OCI-LY1 (cell line): ENCODE data around the gene NANS.

Experiments
- EZH2 ChIP-seq: fragments of 200-600 bp; sonication (generic), shearing (Covaris generic); IDR thresholded peaks from 2 replicates; pipeline ENCODE4 v1.8.0; 2017; ENCODE audit warnings: borderline replicate concordance, mixed run types, mild to moderate bottlenecking, antibody characterized with exemption, low read length, moderate library complexity, mixed read lengths
- TF ChIP-seq, protein P1 (sequence below): fragments of 200-600 bp; sonication (generic), shearing (Covaris generic); IDR thresholded peaks from 2 replicates; pipeline ENCODE4 v1.5.1; 2017; ENCODE audit warnings: mild to moderate bottlenecking, antibody characterized with exemption, low read length, moderate library complexity, mixed read lengths

- TF ChIP-seq, protein P1, sequence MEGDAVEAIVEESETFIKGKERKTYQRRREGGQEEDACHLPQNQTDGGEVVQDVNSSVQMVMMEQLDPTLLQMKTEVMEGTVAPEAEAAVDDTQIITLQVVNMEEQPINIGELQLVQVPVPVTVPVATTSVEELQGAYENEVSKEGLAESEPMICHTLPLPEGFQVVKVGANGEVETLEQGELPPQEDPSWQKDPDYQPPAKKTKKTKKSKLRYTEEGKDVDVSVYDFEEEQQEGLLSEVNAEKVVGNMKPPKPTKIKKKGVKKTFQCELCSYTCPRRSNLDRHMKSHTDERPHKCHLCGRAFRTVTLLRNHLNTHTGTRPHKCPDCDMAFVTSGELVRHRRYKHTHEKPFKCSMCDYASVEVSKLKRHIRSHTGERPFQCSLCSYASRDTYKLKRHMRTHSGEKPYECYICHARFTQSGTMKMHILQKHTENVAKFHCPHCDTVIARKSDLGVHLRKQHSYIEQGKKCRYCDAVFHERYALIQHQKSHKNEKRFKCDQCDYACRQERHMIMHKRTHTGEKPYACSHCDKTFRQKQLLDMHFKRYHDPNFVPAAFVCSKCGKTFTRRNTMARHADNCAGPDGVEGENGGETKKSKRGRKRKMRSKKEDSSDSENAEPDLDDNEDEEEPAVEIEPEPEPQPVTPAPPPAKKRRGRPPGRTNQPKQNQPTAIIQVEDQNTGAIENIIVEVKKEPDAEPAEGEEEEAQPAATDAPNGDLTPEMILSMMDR, result no peak
- no peak for TF ChIP-seq EZH2
Measured at GRCh38 chr9:98132158-98132557, 75.6 kb downstream of the NANS start.
